Neural crest cell (in vitro differentiated cells): ENCODE measurements around the gene GALT. TPM values are rescaled to one million over a fixed set of nuclear protein-coding genes. Genes with fewer than 3 reads are reported as not detected.

Experiments used
- DNase-seq: peaks from one replicate; pipeline ENCODE4 v3.0.0; 2021; ENCODE audit warnings: low read depth, mixed read lengths, low spot score
- H3K27ac Mint-ChIP-seq: one replicate; pipeline ENCODE4 v1.8.0; 2021; ENCODE audit warnings: mild to moderate bottlenecking, mixed read lengths; ENCODE audit not compliant: unreplicated experiment
- H3K27me3 Mint-ChIP-seq: 2 replicates; pipeline ENCODE4 v1.8.0; 2021; ENCODE audit warnings: low read depth, mild to moderate bottlenecking, mixed read lengths
- H3K36me3 Mint-ChIP-seq: 2 replicates; pipeline ENCODE4 v1.8.0; 2021; ENCODE audit warnings: low read depth, mild to moderate bottlenecking, mixed read lengths
- H3K4me1 Mint-ChIP-seq: 2 replicates; pipeline ENCODE4 v1.8.0; 2021; ENCODE audit warnings: mixed read lengths
- H3K4me3 Mint-ChIP-seq: one replicate; pipeline ENCODE4 v1.8.0; 2021; ENCODE audit warnings: mild to moderate bottlenecking, mixed read lengths
- H3K9me3 Mint-ChIP-seq: 2 replicates; pipeline ENCODE4 v1.8.0; 2021; ENCODE audit warnings: mixed read lengths
- total RNA-seq: library from RNA; stranded (reverse); gene quantifications from 2 replicates; pipeline ENCODE4 v1.2.1, GENCODE V29; 2021
- TF ChIP-seq, protein P1 (sequence below): fragments of 200-600 bp; sonication (generic); conservative IDR thresholded peaks from 2 replicates; pipeline ENCODE4 v1.5.0; 2021; ENCODE audit warnings: antibody characterized with exemption, mild to moderate bottlenecking

The GALT gene
- total RNA-seq, 1 donor from 2014 or later = 51.8 TPM

DNA sequence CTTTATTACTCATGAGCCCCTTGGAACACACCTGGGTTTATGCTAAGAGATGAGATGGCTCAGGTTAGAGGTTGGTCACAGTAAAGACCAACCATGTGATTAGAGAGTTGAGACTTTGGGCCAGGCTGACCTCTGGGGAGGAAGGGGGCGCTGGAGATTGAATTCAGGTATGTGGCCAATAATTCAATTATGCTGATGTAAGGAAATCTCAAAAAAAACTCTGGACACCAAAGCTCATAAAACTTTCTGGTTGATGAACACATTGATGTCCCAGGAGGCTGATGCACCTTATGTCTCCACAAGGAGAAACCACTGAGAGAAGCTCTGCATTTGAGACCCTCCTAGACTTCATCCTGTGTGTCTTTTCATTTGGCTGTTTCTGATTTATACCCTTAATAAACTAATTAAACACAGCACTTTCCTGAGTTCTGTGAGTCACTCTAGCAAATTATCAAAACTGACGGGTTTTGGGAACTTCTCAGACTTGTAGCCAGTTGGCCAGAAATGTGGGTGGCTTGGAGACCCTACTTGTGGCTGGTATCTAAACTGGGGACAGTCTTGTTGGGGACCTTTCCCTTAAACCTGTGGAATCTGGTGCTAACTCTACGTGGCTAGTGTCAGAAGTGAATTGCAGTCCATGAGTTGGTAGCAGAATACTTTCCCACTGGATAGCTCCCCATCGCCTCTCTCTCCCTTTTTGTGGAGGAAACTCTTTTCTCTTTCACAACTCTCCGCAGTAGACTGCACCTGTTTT, 23.5 kb downstream of the GALT start:
- no peak overlapping the region for H3K4me3 Mint-ChIP-seq
- H3K27me3 Mint-ChIP-seq = no peaks in the 10 kb centered on the region
- DNase-seq = no peak
- TF ChIP-seq, protein P1, sequence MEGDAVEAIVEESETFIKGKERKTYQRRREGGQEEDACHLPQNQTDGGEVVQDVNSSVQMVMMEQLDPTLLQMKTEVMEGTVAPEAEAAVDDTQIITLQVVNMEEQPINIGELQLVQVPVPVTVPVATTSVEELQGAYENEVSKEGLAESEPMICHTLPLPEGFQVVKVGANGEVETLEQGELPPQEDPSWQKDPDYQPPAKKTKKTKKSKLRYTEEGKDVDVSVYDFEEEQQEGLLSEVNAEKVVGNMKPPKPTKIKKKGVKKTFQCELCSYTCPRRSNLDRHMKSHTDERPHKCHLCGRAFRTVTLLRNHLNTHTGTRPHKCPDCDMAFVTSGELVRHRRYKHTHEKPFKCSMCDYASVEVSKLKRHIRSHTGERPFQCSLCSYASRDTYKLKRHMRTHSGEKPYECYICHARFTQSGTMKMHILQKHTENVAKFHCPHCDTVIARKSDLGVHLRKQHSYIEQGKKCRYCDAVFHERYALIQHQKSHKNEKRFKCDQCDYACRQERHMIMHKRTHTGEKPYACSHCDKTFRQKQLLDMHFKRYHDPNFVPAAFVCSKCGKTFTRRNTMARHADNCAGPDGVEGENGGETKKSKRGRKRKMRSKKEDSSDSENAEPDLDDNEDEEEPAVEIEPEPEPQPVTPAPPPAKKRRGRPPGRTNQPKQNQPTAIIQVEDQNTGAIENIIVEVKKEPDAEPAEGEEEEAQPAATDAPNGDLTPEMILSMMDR = no peak
- H3K9me3 Mint-ChIP-seq = peaks cover 8% of the 10 kb centered on the region
- peaks cover 23% of the 10 kb centered on the region for H3K36me3 Mint-ChIP-seq
- peaks cover 11% of the 10 kb centered on the region for H3K4me1 Mint-ChIP-seq
- no peak overlapping the region for H3K27ac Mint-ChIP-seq

DNA sequence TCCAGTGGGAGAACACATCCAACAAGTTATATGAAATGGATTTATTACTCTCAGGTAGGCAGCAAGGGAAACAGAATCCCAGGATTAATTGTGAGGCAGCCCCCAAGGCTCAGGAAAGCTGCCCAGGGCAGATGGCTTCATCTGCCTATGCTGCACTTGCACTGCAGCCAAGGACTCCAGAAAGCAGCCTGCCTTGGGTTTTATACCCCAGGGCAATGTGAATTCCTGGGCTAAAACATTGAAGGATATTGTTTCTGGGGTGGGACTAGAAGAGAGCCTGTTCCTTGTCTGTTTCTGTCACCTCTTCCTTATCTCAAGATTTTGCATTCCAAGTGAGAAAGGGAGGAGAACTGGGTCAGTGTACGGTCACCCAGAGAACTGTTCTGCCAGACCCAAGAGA, 24.8 kb downstream of the GALT start:
- H3K4me1 Mint-ChIP-seq = peaks cover 9% of the 10 kb centered on the region
- no peak for DNase-seq
- TF ChIP-seq, protein P1 = no peak
- no peak overlapping the region for H3K4me3 Mint-ChIP-seq
- H3K36me3 Mint-ChIP-seq = peaks cover 20% of the 10 kb centered on the region
- H3K27ac Mint-ChIP-seq = no peak overlapping the region
- H3K27me3 Mint-ChIP-seq = no peaks in the 10 kb centered on the region
- peaks cover 8% of the 10 kb centered on the region for H3K9me3 Mint-ChIP-seq

DNA sequence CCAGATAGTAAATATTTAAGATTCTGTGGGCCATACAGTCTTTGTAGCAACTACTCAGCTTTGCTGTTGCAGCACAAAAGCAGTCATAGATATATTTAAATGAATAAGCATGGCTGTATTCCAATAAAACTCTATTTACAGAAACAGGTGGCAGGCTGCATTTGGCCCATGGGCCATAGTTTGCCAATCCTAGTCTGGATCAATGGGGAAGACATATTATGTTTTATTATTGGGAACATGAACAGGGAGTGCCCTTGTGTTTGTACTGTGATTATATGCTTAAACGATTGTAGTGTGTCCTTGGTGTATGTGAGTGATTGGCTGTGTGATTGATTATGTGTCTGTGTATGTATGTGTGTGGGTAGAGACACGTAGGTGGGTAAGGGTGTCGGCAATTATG, 28.0 kb downstream of the GALT start:
- Mint-ChIP-seq H3K4me1 (peaks cover 9% of the 10 kb centered on the region), H3K9me3 (peaks cover 4% of the 10 kb centered on the region), H3K27ac (no peak overlapping the region), H3K4me3 (no peak overlapping the region), H3K27me3 (no peaks in the 10 kb centered on the region), H3K36me3 (peaks cover 5% of the 10 kb centered on the region)
- DNase-seq = no peak
- TF ChIP-seq, protein P1 = no peak

DNA sequence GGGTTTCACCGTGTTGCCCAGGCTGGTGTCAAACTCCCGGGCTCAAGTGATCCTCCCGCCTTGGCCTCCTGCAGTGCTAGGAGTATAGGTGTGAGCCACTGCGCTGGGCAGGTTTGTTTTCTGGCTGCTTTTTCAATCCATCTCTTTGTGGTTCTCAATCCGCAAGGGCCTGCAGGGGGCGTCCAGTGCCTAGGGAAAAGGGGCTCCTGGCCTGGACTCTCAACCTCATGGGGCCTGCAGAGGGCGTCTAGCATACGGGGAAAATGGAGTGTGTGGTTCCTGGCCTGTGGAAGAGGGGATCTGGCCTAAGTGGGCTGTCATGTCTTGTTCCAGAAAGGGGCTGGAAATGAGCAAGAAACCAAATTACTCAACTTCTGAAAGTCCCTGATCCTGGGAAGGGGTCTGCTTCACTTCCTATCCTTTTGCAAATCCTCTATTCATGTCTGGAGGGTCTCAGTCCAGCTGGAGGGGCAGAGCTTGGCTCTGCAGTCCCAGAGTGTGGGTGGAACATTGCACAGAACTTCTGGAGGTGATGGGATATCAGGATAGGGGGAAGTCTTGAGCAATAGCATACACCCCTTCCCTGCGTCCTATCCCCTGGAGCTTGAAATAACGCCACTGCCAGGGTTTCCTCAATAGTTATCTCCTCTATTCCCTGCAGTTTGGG, 28.7 kb downstream of the GALT start:
- H3K4me1 Mint-ChIP-seq = peaks cover 9% of the 10 kb centered on the region
- no peaks in the 10 kb centered on the region for H3K36me3 Mint-ChIP-seq
- no peak overlapping the region for H3K27ac Mint-ChIP-seq
- no peaks in the 10 kb centered on the region for H3K27me3 Mint-ChIP-seq
- H3K9me3 Mint-ChIP-seq = no peaks in the 10 kb centered on the region
- TF ChIP-seq, protein P1 = peak; percentile 71
- peak; percentile 80 for DNase-seq
- no peak overlapping the region for H3K4me3 Mint-ChIP-seq

DNA sequence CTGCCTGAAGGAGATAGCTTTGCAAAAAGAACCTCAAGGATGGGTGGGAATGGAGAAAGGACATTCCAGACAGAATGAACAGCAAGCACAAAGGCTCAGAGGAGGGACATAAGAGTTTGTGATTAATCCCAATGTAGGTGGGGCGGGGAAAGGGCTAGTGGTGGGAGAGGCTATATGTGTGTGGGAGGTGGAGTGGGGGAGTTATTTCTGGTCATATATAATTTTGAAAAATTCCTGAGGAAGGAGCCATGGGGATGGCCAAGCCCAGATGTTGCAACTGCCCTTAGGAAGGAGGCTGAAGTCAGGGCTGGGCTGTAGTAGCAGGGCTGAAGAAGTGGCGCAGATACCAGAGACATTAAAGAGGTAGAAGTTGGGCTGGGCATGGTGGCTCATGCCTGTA, 29.4 kb downstream of the GALT start:
- DNase-seq = no peak
- Mint-ChIP-seq H3K4me3 (no peak overlapping the region), H3K9me3 (no peaks in the 10 kb centered on the region), H3K27me3 (no peaks in the 10 kb centered on the region), H3K4me1 (peaks cover 9% of the 10 kb centered on the region), H3K36me3 (peaks cover 2% of the 10 kb centered on the region), H3K27ac (no peak overlapping the region)
- TF ChIP-seq, protein P1 = no peak
